Cardiac fibroblast (primary cell): ENCODE data around the gene TCF4.

Source experiments
- DNase-seq, 2 donors: peaks; one replicate each; pipeline versions ENCODE4 v3.0.0 to v3.0.0-alpha.2; 2010; ENCODE audit warnings: low read depth in 2 of 2
- H3K4me3 ChIP-seq, 2 donors: replicated peaks in 1 of 2; 1 replicate in 1 of 2; 2 replicates in 1 of 2; pipeline ENCODE4 v1.5.1; 2011; ENCODE audit warnings: low read depth in 2 of 2, low read length in 2 of 2, mild to moderate bottlenecking in 2 of 2, moderate library complexity in 1 of 2
- CTCF ChIP-seq: IDR thresholded peaks from one replicate; pipeline ENCODE4 v1.5.1; 2011; ENCODE audit warnings: low read depth, mild to moderate bottlenecking, low read length, inconsistent platforms

TCF4 gene

GRCh38 chr18:55375930-55376329 is 212.1 kb downstream of the TCF4 start:
- DNase-seq = no peak
- H3K4me3 ChIP-seq = no peak overlapping the region
- TF ChIP-seq CTCF = no peak

DNA sequence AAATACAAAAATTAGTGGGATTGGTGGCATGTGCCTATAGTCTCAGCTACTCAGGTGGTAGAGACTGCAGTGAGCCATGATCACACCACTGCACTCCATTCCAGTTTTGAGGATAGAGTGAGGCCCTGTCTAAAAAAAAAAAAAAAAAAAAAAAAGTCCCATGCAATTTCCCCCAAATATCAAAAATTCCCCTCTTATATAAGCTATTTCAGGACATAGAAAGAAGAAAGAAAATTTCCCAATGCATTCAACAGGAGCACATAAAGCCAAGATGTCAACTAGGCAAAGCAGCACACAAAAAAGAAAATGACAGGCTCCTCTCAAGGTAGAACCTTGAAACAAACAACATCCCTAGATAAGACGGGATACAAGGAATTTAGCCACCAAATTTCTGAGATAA is 213.3 kb downstream of the TCF4 start:
- DNase-seq = no peak
- no peak overlapping the region for H3K4me3 ChIP-seq
- TF ChIP-seq CTCF = no peak

GRCh38 chr18:55372209-55372608 is 215.8 kb downstream of the TCF4 start:
- TF ChIP-seq CTCF = no peak
- H3K4me3 ChIP-seq = no peak overlapping the region
- DNase-seq = no peak

DNA sequence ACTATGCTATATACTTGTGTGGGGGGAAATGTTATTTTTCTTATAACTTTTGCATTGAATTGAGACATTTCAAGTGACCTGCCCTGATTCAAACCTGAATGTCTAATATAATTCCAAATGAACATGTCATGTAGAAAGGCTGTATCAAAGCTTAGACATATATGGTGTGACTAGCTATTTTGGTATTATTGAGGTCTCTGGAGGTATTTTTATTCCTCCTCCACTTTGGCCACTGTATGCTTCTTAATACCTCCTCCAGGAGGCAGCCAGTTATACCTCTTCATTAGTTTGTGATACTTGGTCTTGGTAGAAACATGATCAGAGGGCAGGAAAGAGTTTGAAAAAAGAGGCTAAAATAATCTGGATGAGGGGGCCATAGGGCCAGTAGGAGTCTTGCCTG is 217.1 kb downstream of the TCF4 start:
- TF ChIP-seq CTCF = no peak
- no peak overlapping the region for H3K4me3 ChIP-seq
- peak in 1 of 2 donors; percentile 18 for DNase-seq

GRCh38 chr18:55369346-55369745 is 218.6 kb downstream of the TCF4 start:
- TF ChIP-seq CTCF = no peak
- no peak for DNase-seq
- H3K4me3 ChIP-seq = no peak overlapping the region

DNA sequence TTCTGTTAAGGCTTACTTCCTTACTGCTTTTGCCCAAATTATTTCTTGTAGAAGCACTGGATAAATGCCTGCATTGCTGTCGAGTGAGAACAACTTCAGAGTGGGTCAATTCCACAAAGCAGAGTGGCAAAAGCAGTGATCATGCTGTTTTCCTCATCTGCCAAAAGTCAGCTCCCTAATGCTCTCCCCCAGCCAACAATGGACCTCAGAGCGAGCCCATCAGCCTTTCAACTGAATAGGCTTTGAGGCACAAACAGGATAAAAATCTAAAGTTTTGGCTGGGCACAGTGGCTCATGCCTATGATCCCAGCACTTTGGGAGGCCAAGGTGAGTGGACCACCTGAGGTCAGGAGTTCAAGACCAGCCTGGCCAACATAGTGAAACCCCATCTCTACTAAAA is 222.7 kb downstream of the TCF4 start:
- TF ChIP-seq CTCF = no peak
- DNase-seq = no peak
- H3K4me3 ChIP-seq = no peak overlapping the region

DNA sequence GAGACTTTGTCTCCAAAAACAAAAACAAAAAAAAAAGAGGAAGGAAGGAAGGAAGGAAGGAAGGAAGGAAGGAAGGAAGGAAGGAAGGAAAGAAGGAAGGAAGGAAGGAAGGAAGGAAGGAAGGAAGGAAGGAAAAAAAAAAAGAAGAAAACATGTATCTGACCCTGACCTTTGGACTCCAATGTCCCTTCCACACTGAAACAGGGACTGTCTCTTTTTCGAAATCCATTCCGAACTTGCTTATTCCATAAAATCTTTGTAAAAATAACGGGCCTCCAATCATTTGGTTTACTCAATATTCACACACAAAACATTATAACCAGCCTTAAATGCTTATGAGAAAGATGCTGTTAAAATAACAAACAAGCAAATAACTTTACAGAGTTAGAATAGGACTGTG is 225.7 kb downstream of the TCF4 start:
- no peak for TF ChIP-seq CTCF
- no peak for DNase-seq

More for the DNA sequence above, 225.7 kb downstream of the TCF4 start:
- H3K4me3 ChIP-seq = no peak overlapping the region
